B cell (primary cell): ENCODE data around the gene NRIP3. TPM values are rescaled to one million over a fixed set of nuclear protein-coding genes. Genes with fewer than 3 reads are reported as not detected.

Experiments used
- ATAC-seq: fragments of 200-7000 bp; cut with Tn5 transposase; one replicate; pipeline ENCODE4 v1.10.0; 2021; ENCODE audit warnings: low read depth, mild to moderate bottlenecking, moderate number of reproducible peaks, moderate library complexity
- CTCF ChIA-PET: fragments of 350-600 bp; sonication (Branson Sonifier 250); formaldehyde crosslinking; loops from one replicate; lab custom pipeline; 2021; ENCODE audit warnings: antibody characterized with exemption, inconsistent platforms; lab: Charles Lee
- POLR2A ChIA-PET: fragments of 350-600 bp; sonication (Branson Sonifier 250); formaldehyde crosslinking; loops from one replicate; lab custom pipeline; 2021; ENCODE audit warnings: antibody characterized with exemption; lab: Charles Lee
- DNase-seq: peaks from one replicate; pipeline ENCODE4 v3.0.0; 2013
- H2AFZ ChIP-seq: 2 replicates; pipeline ENCODE4 v1.6.1; 2012; ENCODE audit warnings: mild to moderate bottlenecking, low read depth, low read length; ENCODE audit not compliant: insufficient read depth, poor library complexity, severe bottlenecking
- H3K27ac ChIP-seq, 2 donors: 1 replicate in 1 of 2; 2 replicates in 1 of 2; pipeline ENCODE4 v1.5.1; 2012 to 2013; ENCODE audit warnings: low read length in 2 of 2, mild to moderate bottlenecking in 2 of 2, moderate library complexity in 1 of 2
- H3K27me3 ChIP-seq, 4 experiments: fragments of 200-600 bp in 1 of 4; sonication (generic) in 1 of 4; replicated peaks in 1 of 4; 1 replicate in 2 of 4; 2 replicates in 2 of 4; pipeline versions ENCODE4 v1.6.1 to v1.7.0; 2013 to 2016; ENCODE audit warnings: low read length in 3 of 4, mild to moderate bottlenecking in 2 of 4, mixed read lengths in 1 of 4, moderate library complexity in 1 of 4; ENCODE audit not compliant: insufficient read depth in 4 of 4, control insufficient read depth in 3 of 4; ENCODE audit errors: control extremely low read depth in 1 of 4
- H3K36me3 ChIP-seq, 2 experiments: replicated peaks in 1 of 2; 1 replicate in 1 of 2; 2 replicates in 1 of 2; pipeline versions ENCODE4 v1.6.1 to v1.7.1; 2013; ENCODE audit warnings: low read length in 1 of 2; ENCODE audit not compliant: insufficient read depth in 2 of 2, control insufficient read depth in 1 of 2; ENCODE audit errors: control extremely low read depth in 1 of 2, extremely low read depth in 1 of 2
- H3K4me1 ChIP-seq, 2 donors: fragments of 200-600 bp in 1 of 2; sonication (generic) in 1 of 2; 1 replicate in 1 of 2; 2 replicates in 1 of 2; pipeline versions ENCODE4 v1.5.1 to v1.6.1; 2013 to 2017; ENCODE audit warnings: low read length in 2 of 2; ENCODE audit not compliant: control insufficient read depth in 2 of 2, insufficient read depth in 2 of 2
- H3K4me2 ChIP-seq: replicated peaks from 2 replicates; pipeline ENCODE3; 2012; ENCODE audit warnings: mild to moderate bottlenecking, low read depth, low read length; ENCODE audit not compliant: poor library complexity, severe bottlenecking
- H3K4me3 ChIP-seq, 5 experiments: fragments of 200-600 bp in 1 of 5; sonication (generic) in 1 of 5; 1 replicate in 3 of 5; 2 replicates in 2 of 5; pipeline versions ENCODE4 v1.5.1 to v1.7.0; 2011 to 2016; ENCODE audit warnings: low read length in 4 of 5, mild to moderate bottlenecking in 4 of 5, low read depth in 2 of 5, control low read depth in 1 of 5, moderate library complexity in 1 of 5; ENCODE audit not compliant: insufficient read depth in 1 of 5; ENCODE audit errors: control extremely low read depth in 1 of 5, extremely low read depth in 1 of 5
- H3K79me2 ChIP-seq: fragments of 200-600 bp; sonication (generic); one replicate; pipeline ENCODE4 v1.6.0; 2016; ENCODE audit warnings: low read length; ENCODE audit not compliant: control insufficient read depth, insufficient read depth
- H3K9ac ChIP-seq: fragments of 200-600 bp; sonication (generic); 2 replicates; pipeline ENCODE4 v1.6.1; 2017; ENCODE audit warnings: mild to moderate bottlenecking, low read length, moderate library complexity
- H3K9me3 ChIP-seq, 3 donors: one replicate each; pipeline versions ENCODE4 v1.6.1 to v1.7.1; 2013; ENCODE audit warnings: low read length in 2 of 3; ENCODE audit not compliant: control insufficient read depth in 2 of 3, insufficient read depth in 1 of 3; ENCODE audit errors: control extremely low read depth in 1 of 3
- H4K20me1 ChIP-seq: 2 replicates; pipeline ENCODE4 v1.6.0; 2012; ENCODE audit warnings: mild to moderate bottlenecking, low read length; ENCODE audit not compliant: insufficient read depth, control insufficient read depth, poor library complexity, severe bottlenecking
- H3K27ac Mint-ChIP-seq: one replicate; pipeline ENCODE4 v1.8.0; 2021; ENCODE audit warnings: mixed read lengths
- H3K27me3 Mint-ChIP-seq: one replicate; pipeline ENCODE4 v1.8.0; 2021; ENCODE audit warnings: mixed read lengths
- H3K4me1 Mint-ChIP-seq: one replicate; pipeline ENCODE4 v1.8.0; 2021; ENCODE audit warnings: mixed read lengths
- H3K4me3 Mint-ChIP-seq: one replicate; pipeline ENCODE4 v1.8.0; 2021; ENCODE audit warnings: mixed read lengths
- H3K9me3 Mint-ChIP-seq: one replicate; pipeline ENCODE4 v1.8.0; 2022; ENCODE audit warnings: mixed read lengths; ENCODE audit not compliant: insufficient read depth
- EZH2 ChIP-seq: IDR thresholded peaks from 2 replicates; pipeline ENCODE4 v1.6.1; 2012; ENCODE audit warnings: borderline replicate concordance, low read depth, mild to moderate bottlenecking, moderate library complexity, low read length; ENCODE audit not compliant: insufficient read depth, poor library complexity, severe bottlenecking
- WGBS: methylation state at CpG from one replicate; pipeline ENCODE4 v1.1.5; 2013; ENCODE audit warnings: missing lambda C conversion rate; ENCODE audit not compliant: insufficient coverage; 5-methylcytosine and 5-hydroxymethylcytosine counted together
- intact Hi-C: fragments of 100-400 bp; cut with micrococcal nuclease; formaldehyde crosslinking; loops from one replicate; pipeline ENCODE4 v1.10.0; 2022
- polyA plus RNA-seq: library from polyadenylated mRNA; depleted of rRNA; stranded (reverse); fragments of >200 nt; gene quantifications from 2 replicates; pipeline ENCODE4 v1.2.3, GENCODE V29; 2012
- total RNA-seq, 2 donors: library from RNA; stranded (reverse); fragments of 120-200 nt in 1 of 2; gene quantifications; 1 replicate in 1 of 2; 2 replicates in 1 of 2; pipeline versions ENCODE4 v1.2.3 to v1.2.4, GENCODE V29; 2013 to 2022
- TF ChIP-seq, protein P1 (sequence below): fragments of 200-600 bp; IDR thresholded peaks from one replicate; pipeline ENCODE4 v1.8.0; 2022; ENCODE audit warnings: antibody characterized with exemption, mild to moderate bottlenecking

NRIP3 gene
- total and polyA plus RNA-seq, 2 donors (not counting 1 experiment from before 2014, with no cell fraction given): 0.13 to 0.59 TPM

DNA sequence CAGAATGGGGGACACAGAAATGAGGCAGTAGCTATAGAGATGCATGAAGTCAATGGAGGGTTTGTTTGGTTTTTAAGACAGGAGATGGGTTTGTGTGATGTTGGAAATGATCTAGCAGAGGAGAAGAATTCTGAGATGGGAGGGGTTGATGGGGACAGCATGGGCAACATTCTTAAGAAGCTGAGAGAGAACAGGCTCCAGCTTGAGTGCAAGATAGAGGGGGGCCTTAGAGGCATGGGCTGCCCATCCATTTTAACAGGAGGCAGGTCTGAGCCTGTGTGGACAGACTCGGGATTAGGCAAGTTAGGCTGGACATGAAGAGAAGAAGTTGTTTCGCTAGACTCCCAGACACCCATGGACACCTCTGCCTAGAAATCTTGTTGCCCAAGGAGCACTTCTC, 37.9 kb upstream of the NRIP3 start:
- H3K27ac Mint-ChIP-seq: no peak overlapping the region
- CTCF ChIA-PET: no interaction called here
- no peak for TF ChIP-seq EZH2
- TF ChIP-seq, protein P1, sequence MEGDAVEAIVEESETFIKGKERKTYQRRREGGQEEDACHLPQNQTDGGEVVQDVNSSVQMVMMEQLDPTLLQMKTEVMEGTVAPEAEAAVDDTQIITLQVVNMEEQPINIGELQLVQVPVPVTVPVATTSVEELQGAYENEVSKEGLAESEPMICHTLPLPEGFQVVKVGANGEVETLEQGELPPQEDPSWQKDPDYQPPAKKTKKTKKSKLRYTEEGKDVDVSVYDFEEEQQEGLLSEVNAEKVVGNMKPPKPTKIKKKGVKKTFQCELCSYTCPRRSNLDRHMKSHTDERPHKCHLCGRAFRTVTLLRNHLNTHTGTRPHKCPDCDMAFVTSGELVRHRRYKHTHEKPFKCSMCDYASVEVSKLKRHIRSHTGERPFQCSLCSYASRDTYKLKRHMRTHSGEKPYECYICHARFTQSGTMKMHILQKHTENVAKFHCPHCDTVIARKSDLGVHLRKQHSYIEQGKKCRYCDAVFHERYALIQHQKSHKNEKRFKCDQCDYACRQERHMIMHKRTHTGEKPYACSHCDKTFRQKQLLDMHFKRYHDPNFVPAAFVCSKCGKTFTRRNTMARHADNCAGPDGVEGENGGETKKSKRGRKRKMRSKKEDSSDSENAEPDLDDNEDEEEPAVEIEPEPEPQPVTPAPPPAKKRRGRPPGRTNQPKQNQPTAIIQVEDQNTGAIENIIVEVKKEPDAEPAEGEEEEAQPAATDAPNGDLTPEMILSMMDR: no peak
- intact Hi-C loops: no loop called here
- H3K4me1 Mint-ChIP-seq: no peaks in the 10 kb centered on the region
- no CpG with 5 or more reads among the region's 2 CpGs for WGBS
- H3K9me3 Mint-ChIP-seq: no peaks in the 10 kb centered on the region
- H3K4me3 Mint-ChIP-seq: no peak overlapping the region
- Histone ChIP-seq H3K4me3 (no peak overlapping the region), H3K79me2 (no peaks in the 10 kb centered on the region), H3K36me3 (no peaks in the 10 kb centered on the region), H3K4me2 (no peak overlapping the region), H4K20me1 (no peaks in the 10 kb centered on the region), H3K27ac (no peak overlapping the region), H3K9me3 (no peaks in the 10 kb centered on the region), H3K27me3 (peaks cover 0 to 8% (median 0%) of the 10 kb centered on the region in 4 experiments), H3K4me1 (no peaks in the 10 kb centered on the region), H2AFZ (no peak overlapping the region), H3K9ac (no peak overlapping the region)
- peaks cover 2% of the 10 kb centered on the region for H3K27me3 Mint-ChIP-seq
- POLR2A ChIA-PET: no interaction called here
- DNase-seq (no peak), ATAC-seq (no peak)

DNA sequence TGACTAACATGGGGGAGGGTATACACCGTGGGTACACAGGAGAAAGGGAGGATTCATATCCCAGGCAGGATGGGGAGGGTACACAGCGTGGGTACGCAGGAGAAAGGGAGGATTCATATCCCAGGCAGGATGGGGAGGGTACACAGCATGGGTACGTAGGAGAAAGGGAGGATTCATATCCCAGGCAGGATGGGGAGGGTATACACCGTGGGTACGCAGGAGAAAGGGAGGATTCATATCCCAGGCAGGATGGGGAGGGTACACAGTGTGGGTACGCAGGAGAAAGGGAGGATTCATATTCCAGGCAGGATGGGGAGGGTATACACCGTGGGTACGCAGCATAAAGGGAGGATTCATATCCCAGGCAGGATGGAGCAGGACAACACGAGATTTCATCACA, 36.6 kb upstream of the NRIP3 start:
- intact Hi-C loops: no loop called here
- Histone ChIP-seq H2AFZ (no peak overlapping the region), H3K79me2 (no peaks in the 10 kb centered on the region), H3K36me3 (no peaks in the 10 kb centered on the region), H4K20me1 (no peaks in the 10 kb centered on the region), H3K4me2 (no peak overlapping the region), H3K4me3 (no peak overlapping the region), H3K27ac (no peak overlapping the region), H3K27me3 (peaks cover 0 to 8% (median 0%) of the 10 kb centered on the region in 4 experiments), H3K9me3 (no peaks in the 10 kb centered on the region), H3K9ac (no peak overlapping the region), H3K4me1 (no peaks in the 10 kb centered on the region)
- no peak overlapping the region for H3K27ac Mint-ChIP-seq
- no peak for DNase-seq
- H3K9me3 Mint-ChIP-seq: no peaks in the 10 kb centered on the region
- no peak for ATAC-seq
- ChIA-PET CTCF (no interaction called here), POLR2A (no interaction called here)
- WGBS: 93% methylated on average over 3 of the region's 10 CpGs
- H3K4me3 Mint-ChIP-seq: no peak overlapping the region
- H3K4me1 Mint-ChIP-seq: no peaks in the 10 kb centered on the region
- H3K27me3 Mint-ChIP-seq: peaks cover 2% of the 10 kb centered on the region
- TF ChIP-seq EZH2: no peak
- TF ChIP-seq, protein P1: no peak
